ENCODE measurements around the gene PRRT4.

Gene PRRT4

DNA sequence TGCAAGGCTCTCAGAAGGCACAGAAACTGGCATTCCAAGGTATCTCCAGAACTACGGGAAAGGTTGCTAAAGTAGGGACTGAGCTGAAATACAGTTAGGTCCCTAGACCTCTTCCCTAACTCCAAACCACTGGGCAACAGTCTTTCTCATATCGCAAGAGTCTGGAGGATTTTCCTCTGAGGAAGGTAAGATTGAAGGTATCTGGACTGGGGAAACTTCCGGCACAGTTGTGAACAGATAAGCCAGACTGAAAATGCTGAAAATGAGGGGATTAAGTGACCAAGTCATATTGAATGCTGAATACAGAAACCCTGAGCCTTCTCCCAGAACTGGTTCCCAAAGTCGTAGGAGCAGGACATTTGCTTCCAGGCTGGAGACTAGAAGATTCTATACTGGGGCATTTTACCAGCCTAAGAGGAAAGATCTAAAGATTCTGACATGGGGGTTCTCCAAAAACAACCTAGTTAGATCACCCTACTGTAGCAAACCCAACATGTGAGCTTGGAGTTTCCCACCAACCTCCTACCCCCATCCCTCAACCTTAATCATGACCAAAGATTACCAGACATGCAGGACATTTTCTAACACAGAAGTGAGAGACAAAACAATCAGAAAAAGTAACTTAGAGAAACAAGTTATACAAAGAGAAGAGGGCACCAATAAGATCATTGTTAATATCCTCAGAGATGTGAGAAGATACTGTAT lies 2.8 kb upstream of the PRRT4 start:
- no peak overlapping the region for H3K4me3 ChIP-seq (ENCODE audit: low read length in 2 of 2)
- H4K91ac ChIP-seq (ENCODE audit: low read depth, low read length, poor library complexity): no peak overlapping the region
- H3K23ac ChIP-seq (ENCODE audit: low read depth, low read length, poor library complexity): no peak overlapping the region
- no peak overlapping the region for H3K4ac ChIP-seq (ENCODE audit: low read length)
- H3K18ac ChIP-seq (ENCODE audit: low read length): no peak overlapping the region
- no peaks in the 10 kb centered on the region for H3K36me3 ChIP-seq (replicated peaks in 1 of 2; ENCODE audit: control insufficient read depth in 2 of 2, insufficient read depth in 2 of 2, low read length in 2 of 2)
- no peak overlapping the region for H3K27ac ChIP-seq (replicated peaks; ENCODE audit: low read length)
- DNase-seq (ENCODE audit: low spot score): no peak
- no peaks in the 10 kb centered on the region for H3K9me3 ChIP-seq (replicated peaks in 1 of 2; ENCODE audit: control insufficient read depth in 2 of 2, insufficient read depth in 1 of 2, low read depth in 1 of 2, low read length in 2 of 2)
- no peak overlapping the region for H2BK15ac ChIP-seq (ENCODE audit: low read length)
- peaks cover 5 to 13% of the 10 kb centered on the region in 2 donors for H3K4me1 ChIP-seq (ENCODE audit: control insufficient read depth in 2 of 2, insufficient read depth in 1 of 2, low read depth in 1 of 2, low read length in 2 of 2)
- H3K4me2 ChIP-seq (ENCODE audit: insufficient read depth, low read length, poor library complexity, severe bottlenecking): no peak overlapping the region
- no peak overlapping the region for H4K8ac ChIP-seq (ENCODE audit: low read depth, low read length)
- no peak overlapping the region for H3K9ac ChIP-seq (ENCODE audit: low read depth, low read length, poor library complexity)
- peaks cover 5 to 76% (median 53%) of the 10 kb centered on the region in 3 experiments for H3K27me3 ChIP-seq (ENCODE audit: control insufficient read depth in 3 of 3, insufficient read depth in 3 of 3, low read depth in 1 of 3, low read length in 3 of 3)
- H2AK5ac ChIP-seq (ENCODE audit: low read depth, low read length): no peak overlapping the region
- no CpG with 5 or more reads among the region's 4 CpGs for WGBS, 2 donors (ENCODE audit: extremely low coverage in 2 of 2, insufficient read length in 2 of 2, insufficient replicate concordance in 1 of 2)
- H2BK120ac ChIP-seq (ENCODE audit: low read depth, low read length): no peak overlapping the region
- H2AFZ ChIP-seq (ENCODE audit: low read length): no peak overlapping the region
- H2BK5ac ChIP-seq (ENCODE audit: low read length): no peak overlapping the region
- H3K14ac ChIP-seq (ENCODE audit: low read length): no peak overlapping the region
- no peak overlapping the region for H2BK12ac ChIP-seq (ENCODE audit: low read length)
- H3K79me1 ChIP-seq (ENCODE audit: low read depth, low read length): peaks cover 1% of the 10 kb centered on the region

DNA sequence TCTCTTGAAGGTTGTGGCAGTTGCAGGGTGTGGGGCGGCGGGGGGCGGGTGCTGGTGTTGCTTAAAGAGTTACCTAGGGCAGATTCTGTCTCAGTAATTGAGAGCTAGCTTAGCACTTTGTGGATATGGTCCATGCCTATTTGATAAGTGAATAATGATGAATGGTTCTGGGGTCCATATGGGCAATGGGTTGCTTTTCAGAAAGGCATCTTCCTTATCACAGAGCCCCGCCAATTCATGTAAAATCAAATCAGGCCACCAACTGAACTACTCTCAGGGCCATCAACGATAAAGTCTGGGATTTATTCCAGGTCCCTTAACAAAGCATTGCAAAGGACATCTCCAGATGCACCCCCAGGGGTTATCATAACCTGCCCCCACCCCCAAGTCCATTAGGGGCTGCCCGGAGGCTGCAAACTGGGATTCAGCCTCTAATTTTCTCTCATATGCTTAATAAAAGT lies 1.8 kb upstream of the PRRT4 start:
- Histone ChIP-seq H2BK12ac (ENCODE audit: low read length) (no peak overlapping the region), H3K9ac (ENCODE audit: low read depth, low read length, poor library complexity) (no peak overlapping the region), H3K18ac (ENCODE audit: low read length) (no peak overlapping the region), H3K4me1 (ENCODE audit: control insufficient read depth in 2 of 2, insufficient read depth in 1 of 2, low read depth in 1 of 2, low read length in 2 of 2) (peaks cover 5 to 13% of the 10 kb centered on the region in 2 donors), H2AFZ (ENCODE audit: low read length) (no peak overlapping the region), H2BK120ac (ENCODE audit: low read depth, low read length) (no peak overlapping the region), H3K4me3 (ENCODE audit: low read length in 2 of 2) (no peak overlapping the region), H3K36me3 (replicated peaks in 1 of 2; ENCODE audit: control insufficient read depth in 2 of 2, insufficient read depth in 2 of 2, low read length in 2 of 2) (no peaks in the 10 kb centered on the region), H2BK15ac (ENCODE audit: low read length) (no peak overlapping the region), H3K27me3 (ENCODE audit: control insufficient read depth in 3 of 3, insufficient read depth in 3 of 3, low read depth in 1 of 3, low read length in 3 of 3) (peaks cover 5 to 86% (median 55%) of the 10 kb centered on the region in 3 experiments), H3K4ac (ENCODE audit: low read length) (no peak overlapping the region), H3K23ac (ENCODE audit: low read depth, low read length, poor library complexity) (no peak overlapping the region), H3K14ac (ENCODE audit: low read length) (no peak overlapping the region), H2BK5ac (ENCODE audit: low read length) (no peak overlapping the region), H3K9me3 (replicated peaks in 1 of 2; ENCODE audit: control insufficient read depth in 2 of 2, insufficient read depth in 1 of 2, low read depth in 1 of 2, low read length in 2 of 2) (no peaks in the 10 kb centered on the region), H2AK5ac (ENCODE audit: low read depth, low read length) (no peak overlapping the region), H4K8ac (ENCODE audit: low read depth, low read length) (no peak overlapping the region), H3K4me2 (ENCODE audit: insufficient read depth, low read length, poor library complexity, severe bottlenecking) (no peak overlapping the region), H4K91ac (ENCODE audit: low read depth, low read length, poor library complexity) (no peak overlapping the region), H3K79me1 (ENCODE audit: low read depth, low read length) (peaks cover 1% of the 10 kb centered on the region), H3K27ac (replicated peaks; ENCODE audit: low read length) (no peak overlapping the region)
- WGBS, 2 donors (ENCODE audit: extremely low coverage in 2 of 2, insufficient read length in 2 of 2, insufficient replicate concordance in 1 of 2): no CpG with 5 or more reads among the region's 6 CpGs
- no peak for DNase-seq (ENCODE audit: low spot score)

DNA sequence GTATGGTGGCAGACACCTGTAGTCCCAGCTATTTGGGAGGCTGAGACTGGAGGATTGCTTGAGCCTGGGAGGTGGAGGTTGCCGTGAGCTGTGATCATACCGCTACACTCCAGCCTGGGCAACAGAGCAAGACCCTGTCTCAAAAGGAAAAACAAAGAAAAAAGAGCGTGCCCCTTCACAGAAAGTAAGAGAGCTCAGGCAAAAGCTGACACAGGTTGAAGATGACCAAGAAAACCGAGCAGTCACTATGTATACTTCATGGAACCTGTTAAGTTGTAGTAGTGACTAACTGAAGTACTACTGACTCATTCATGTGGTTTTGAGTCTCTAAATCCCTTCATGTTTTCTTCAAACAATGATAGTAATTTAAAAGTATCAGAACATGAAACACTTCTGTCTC lies 1.2 kb upstream of the PRRT4 start:
- DNase-seq (ENCODE audit: low spot score): no peak
- no peak overlapping the region for H3K18ac ChIP-seq (ENCODE audit: low read length)
- H3K4me1 ChIP-seq (ENCODE audit: control insufficient read depth in 2 of 2, insufficient read depth in 1 of 2, low read depth in 1 of 2, low read length in 2 of 2): peaks cover 5 to 13% of the 10 kb centered on the region in 2 donors
- H4K91ac ChIP-seq (ENCODE audit: low read depth, low read length, poor library complexity): no peak overlapping the region
- H4K8ac ChIP-seq (ENCODE audit: low read depth, low read length): no peak overlapping the region
- no peak overlapping the region for H2AFZ ChIP-seq (ENCODE audit: low read length)
- H3K27ac ChIP-seq (replicated peaks; ENCODE audit: low read length): no peak overlapping the region
- no peak overlapping the region for H2BK5ac ChIP-seq (ENCODE audit: low read length)
- WGBS, 2 donors (ENCODE audit: extremely low coverage in 2 of 2, insufficient read length in 2 of 2, insufficient replicate concordance in 1 of 2): no CpG with 5 or more reads among the region's 4 CpGs
- no peaks in the 10 kb centered on the region for H3K36me3 ChIP-seq (replicated peaks in 1 of 2; ENCODE audit: control insufficient read depth in 2 of 2, insufficient read depth in 2 of 2, low read length in 2 of 2)
- H3K4ac ChIP-seq (ENCODE audit: low read length): no peak overlapping the region
- no peak overlapping the region for H3K23ac ChIP-seq (ENCODE audit: low read depth, low read length, poor library complexity)
- no peak overlapping the region for H3K4me2 ChIP-seq (ENCODE audit: insufficient read depth, low read length, poor library complexity, severe bottlenecking)
- no peak overlapping the region for H2BK12ac ChIP-seq (ENCODE audit: low read length)
- H3K4me3 ChIP-seq (ENCODE audit: low read length in 2 of 2): no peak overlapping the region
- H3K9ac ChIP-seq (ENCODE audit: low read depth, low read length, poor library complexity): no peak overlapping the region
- no peak overlapping the region for H2AK5ac ChIP-seq (ENCODE audit: low read depth, low read length)
- peaks cover 5 to 92% (median 55%) of the 10 kb centered on the region in 3 experiments for H3K27me3 ChIP-seq (ENCODE audit: control insufficient read depth in 3 of 3, insufficient read depth in 3 of 3, low read depth in 1 of 3, low read length in 3 of 3)
- no peak overlapping the region for H2BK120ac ChIP-seq (ENCODE audit: low read depth, low read length)
- H3K14ac ChIP-seq (ENCODE audit: low read length): no peak overlapping the region
- peaks cover 1% of the 10 kb centered on the region for H3K79me1 ChIP-seq (ENCODE audit: low read depth, low read length)
- H3K9me3 ChIP-seq (replicated peaks in 1 of 2; ENCODE audit: control insufficient read depth in 2 of 2, insufficient read depth in 1 of 2, low read depth in 1 of 2, low read length in 2 of 2): no peaks in the 10 kb centered on the region
- no peak overlapping the region for H2BK15ac ChIP-seq (ENCODE audit: low read length)

DNA sequence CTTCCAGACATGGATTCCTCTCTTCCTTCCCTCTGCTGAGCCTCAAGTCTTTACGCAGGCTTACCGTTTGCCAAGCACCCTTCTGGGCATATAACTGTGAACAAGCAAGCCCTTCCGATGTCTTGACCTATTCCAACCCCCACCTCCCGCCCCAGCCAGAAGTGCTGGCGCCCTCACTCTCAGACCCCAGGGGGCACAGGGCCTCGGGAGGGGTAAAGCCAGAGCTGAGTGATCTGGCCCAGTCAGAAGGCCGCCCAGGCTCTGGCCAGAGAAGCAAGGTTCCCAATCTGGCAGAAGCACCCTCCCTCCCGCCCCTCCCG lies 1.2 kb downstream of the PRRT4 start:
- H3K18ac ChIP-seq (ENCODE audit: low read length): peak overlapping the region; percentile 95
- no CpG with 5 or more reads among the region's 9 CpGs for WGBS, 2 donors (ENCODE audit: extremely low coverage in 2 of 2, insufficient read length in 2 of 2, insufficient replicate concordance in 1 of 2)
- H3K4me3 ChIP-seq (ENCODE audit: low read length in 2 of 2): peak overlapping the region in 1 of 2 donors; percentile 57
- no peak for DNase-seq (ENCODE audit: low spot score)
- peak overlapping the region; percentile 72 for H2BK15ac ChIP-seq (ENCODE audit: low read length)
- H3K4ac ChIP-seq (ENCODE audit: low read length): no peak overlapping the region
- H2BK12ac ChIP-seq (ENCODE audit: low read length): no peak overlapping the region
- H3K14ac ChIP-seq (ENCODE audit: low read length): no peak overlapping the region
- H2AK5ac ChIP-seq (ENCODE audit: low read depth, low read length): no peak overlapping the region
- no peak overlapping the region for H3K23ac ChIP-seq (ENCODE audit: low read depth, low read length, poor library complexity)
- H3K4me1 ChIP-seq (ENCODE audit: control insufficient read depth in 2 of 2, insufficient read depth in 1 of 2, low read depth in 1 of 2, low read length in 2 of 2): peaks cover 8 to 16% of the 10 kb centered on the region in 2 donors
- peaks cover 5 to 91% (median 49%) of the 10 kb centered on the region in 3 experiments for H3K27me3 ChIP-seq (ENCODE audit: control insufficient read depth in 3 of 3, insufficient read depth in 3 of 3, low read depth in 1 of 3, low read length in 3 of 3)
- no peak overlapping the region for H4K91ac ChIP-seq (ENCODE audit: low read depth, low read length, poor library complexity)
- H3K79me1 ChIP-seq (ENCODE audit: low read depth, low read length): peaks cover 1% of the 10 kb centered on the region
- H4K8ac ChIP-seq (ENCODE audit: low read depth, low read length): no peak overlapping the region
- peak overlapping the region; percentile 96 for H2AFZ ChIP-seq (ENCODE audit: low read length)
- H3K36me3 ChIP-seq (replicated peaks in 1 of 2; ENCODE audit: control insufficient read depth in 2 of 2, insufficient read depth in 2 of 2, low read length in 2 of 2): no peaks in the 10 kb centered on the region
- H2BK5ac ChIP-seq (ENCODE audit: low read length): peak overlapping the region; percentile 16
- H3K4me2 ChIP-seq (ENCODE audit: insufficient read depth, low read length, poor library complexity, severe bottlenecking): peak overlapping the region; percentile 92
- H3K9me3 ChIP-seq (replicated peaks in 1 of 2; ENCODE audit: control insufficient read depth in 2 of 2, insufficient read depth in 1 of 2, low read depth in 1 of 2, low read length in 2 of 2): no peaks in the 10 kb centered on the region
- H3K9ac ChIP-seq (ENCODE audit: low read depth, low read length, poor library complexity): no peak overlapping the region
- no peak overlapping the region for H3K27ac ChIP-seq (replicated peaks; ENCODE audit: low read length)
- H2BK120ac ChIP-seq (ENCODE audit: low read depth, low read length): no peak overlapping the region

All from neuronal stem cell (in vitro differentiated cells).